Vagina (tissue), 2 donors: ENCODE results near the gene GPR156. TPM values are rescaled to one million over a fixed set of nuclear protein-coding genes. Genes with fewer than 3 reads are reported as not detected.

Experiments
- DNase-seq, 2 donors: peaks; one replicate each; pipeline ENCODE4 v3.0.0-alpha.2; 2017; ENCODE audit errors: extremely low spot score in 2 of 2
- H3K27ac ChIP-seq: fragments of 200-600 bp; sonication (generic); one replicate; pipeline ENCODE4 v1.5.1; 2019
- H3K27me3 ChIP-seq: fragments of 200-600 bp; sonication (generic); one replicate; pipeline ENCODE4 v1.5.1; 2019
- H3K36me3 ChIP-seq, 2 donors: fragments of 200-600 bp; sonication (generic); one replicate each; pipeline ENCODE4 v1.5.1; 2017 to 2019
- H3K4me1 ChIP-seq: fragments of 200-600 bp; sonication (generic); one replicate; pipeline ENCODE4 v1.5.1; 2019
- H3K4me3 ChIP-seq, 2 donors: fragments of 200-600 bp; sonication (generic); 1 replicate in 1 of 2; 2 replicates in 1 of 2; pipeline ENCODE4 v1.5.1; 2016 to 2019
- H3K9me3 ChIP-seq: fragments of 200-600 bp; sonication (generic); one replicate; pipeline ENCODE4 v1.5.1; 2019
- POLR2A ChIP-seq, 2 donors: fragments of 450-650 bp; IDR thresholded peaks; one replicate each; pipeline ENCODE4 v1.6.1; 2017; ENCODE audit warnings: antibody characterized with exemption in 2 of 2, mild to moderate bottlenecking in 2 of 2, moderate library complexity in 2 of 2
- POLR2AphosphoS5 ChIP-seq, 2 donors: sonication (generic); formaldehyde crosslinking; IDR thresholded peaks; one replicate each; pipeline ENCODE4 v1.9.0; 2017; ENCODE audit warnings: antibody characterized with exemption in 2 of 2, mild to moderate bottlenecking in 2 of 2, low read depth in 1 of 2; ENCODE audit not compliant: insufficient read depth in 1 of 2
- intact Hi-C: fragments of 100-400 bp; cut with DNase I; formaldehyde crosslinking; loops from one replicate; pipeline ENCODE4 v1.15.1; 2023
- total RNA-seq: library from RNA; depleted of rRNA; stranded (reverse); fragments of >200 nt; gene quantifications from one replicate; pipeline ENCODE4 v1.2.3, GENCODE V29; 2016
- TF ChIP-seq, protein P1 (sequence below), 3 experiments: fragments of 450-650 bp in 2 of 3; fragments of 200-600 bp in 1 of 3; sonication (generic) in 1 of 3; IDR thresholded peaks; one replicate each; pipeline ENCODE4 v1.5.1; 2017 to 2019; ENCODE audit warnings: antibody characterized with exemption in 3 of 3, mild to moderate bottlenecking in 2 of 3, moderate library complexity in 2 of 3

The GPR156 gene
- total RNA-seq, 1 donor from 2014 or later = not detected

DNA sequence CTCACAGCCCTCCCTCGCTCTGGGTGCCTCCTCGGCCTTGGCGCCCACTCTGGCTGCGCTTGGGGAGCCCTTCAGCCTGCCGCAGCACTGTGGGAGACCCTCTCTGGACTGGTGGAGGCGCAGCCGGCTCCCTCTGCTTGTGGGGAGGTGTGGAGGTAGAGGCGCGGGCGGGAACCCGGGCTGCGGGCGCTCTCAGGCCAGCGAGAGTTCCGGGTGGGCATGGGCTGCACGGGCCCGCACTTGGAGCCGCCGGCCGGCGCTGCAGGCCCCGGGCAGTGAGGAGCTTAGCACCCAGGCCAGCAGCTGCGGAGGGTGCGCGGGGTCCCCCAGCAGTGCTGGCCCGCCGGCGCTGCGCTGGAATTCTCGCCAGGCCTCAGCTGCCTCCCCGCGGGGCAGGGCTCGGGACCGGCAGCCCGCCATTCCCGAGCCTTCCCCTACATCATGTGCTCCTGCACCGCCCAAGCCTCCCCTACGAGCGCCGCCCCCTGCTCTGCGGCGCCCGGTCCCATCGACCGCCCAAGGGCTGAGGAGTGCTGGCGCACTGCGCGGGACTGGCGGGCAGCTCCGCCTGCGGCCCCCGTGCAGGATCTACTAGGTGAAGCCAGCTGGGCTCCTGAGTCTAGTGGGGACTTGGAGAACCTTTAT lies 144.8 kb downstream of the GPR156 start:
- peaks cover under 1% of the 10 kb centered on the region for H3K4me1 ChIP-seq
- H3K27ac ChIP-seq = no peak overlapping the region
- no peaks in the 10 kb centered on the region for H3K36me3 ChIP-seq
- no peak for DNase-seq
- TF ChIP-seq POLR2AphosphoS5 (IDR thresholded peaks at IDR 0.05; ENCODE audit: insufficient read depth in 1 of 2, low read depth in 1 of 2) (no peak), POLR2A (IDR thresholded peaks at IDR 0.05) (no peak)
- TF ChIP-seq, protein P1, sequence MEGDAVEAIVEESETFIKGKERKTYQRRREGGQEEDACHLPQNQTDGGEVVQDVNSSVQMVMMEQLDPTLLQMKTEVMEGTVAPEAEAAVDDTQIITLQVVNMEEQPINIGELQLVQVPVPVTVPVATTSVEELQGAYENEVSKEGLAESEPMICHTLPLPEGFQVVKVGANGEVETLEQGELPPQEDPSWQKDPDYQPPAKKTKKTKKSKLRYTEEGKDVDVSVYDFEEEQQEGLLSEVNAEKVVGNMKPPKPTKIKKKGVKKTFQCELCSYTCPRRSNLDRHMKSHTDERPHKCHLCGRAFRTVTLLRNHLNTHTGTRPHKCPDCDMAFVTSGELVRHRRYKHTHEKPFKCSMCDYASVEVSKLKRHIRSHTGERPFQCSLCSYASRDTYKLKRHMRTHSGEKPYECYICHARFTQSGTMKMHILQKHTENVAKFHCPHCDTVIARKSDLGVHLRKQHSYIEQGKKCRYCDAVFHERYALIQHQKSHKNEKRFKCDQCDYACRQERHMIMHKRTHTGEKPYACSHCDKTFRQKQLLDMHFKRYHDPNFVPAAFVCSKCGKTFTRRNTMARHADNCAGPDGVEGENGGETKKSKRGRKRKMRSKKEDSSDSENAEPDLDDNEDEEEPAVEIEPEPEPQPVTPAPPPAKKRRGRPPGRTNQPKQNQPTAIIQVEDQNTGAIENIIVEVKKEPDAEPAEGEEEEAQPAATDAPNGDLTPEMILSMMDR (IDR thresholded peaks at IDR 0.05) = no peak
- H3K9me3 ChIP-seq = no peaks in the 10 kb centered on the region
- intact Hi-C loops = no loop called here
- H3K27me3 ChIP-seq = no peaks in the 10 kb centered on the region
- H3K4me3 ChIP-seq = no peak overlapping the region

- DNase-seq = no peak
- H3K4me3 ChIP-seq = no peak overlapping the region
- H3K27ac ChIP-seq = no peak overlapping the region
- no peaks in the 10 kb centered on the region for H3K27me3 ChIP-seq
- intact Hi-C loops = no loop called here
- H3K36me3 ChIP-seq = no peaks in the 10 kb centered on the region
- TF ChIP-seq POLR2A (IDR thresholded peaks at IDR 0.05) = no peak
- TF ChIP-seq POLR2AphosphoS5 (IDR thresholded peaks at IDR 0.05; ENCODE audit: insufficient read depth in 1 of 2, low read depth in 1 of 2) = no peak
- TF ChIP-seq, protein P1 (IDR thresholded peaks at IDR 0.05) = no peak
- H3K4me1 ChIP-seq = no peaks in the 10 kb centered on the region
- no peaks in the 10 kb centered on the region for H3K9me3 ChIP-seq
Measured at GRCh38 chr3:120139140-120139539, 145.9 kb downstream of the GPR156 start.

DNA sequence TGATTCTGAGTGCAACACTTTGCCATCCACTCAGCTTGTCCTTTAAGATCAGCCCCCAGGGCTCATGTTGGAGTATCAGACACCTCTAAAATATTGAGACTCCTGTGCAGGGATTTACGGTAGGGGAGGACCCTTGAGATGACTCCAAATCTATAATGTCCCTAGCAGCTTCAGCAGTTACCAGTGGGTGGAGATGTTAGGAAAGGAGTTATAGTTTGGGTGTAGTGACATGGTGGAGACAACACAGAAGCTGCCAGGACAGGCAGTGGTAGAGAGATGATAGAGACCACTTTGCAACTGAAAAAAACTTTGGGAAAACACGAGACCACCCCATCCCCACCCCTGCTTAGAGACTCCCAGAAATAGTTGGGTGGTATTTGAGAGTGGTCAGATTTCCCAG lies 147.5 kb downstream of the GPR156 start:
- Histone ChIP-seq H3K27ac (no peak overlapping the region), H3K4me3 (no peak overlapping the region), H3K36me3 (no peaks in the 10 kb centered on the region), H3K9me3 (no peaks in the 10 kb centered on the region), H3K27me3 (no peaks in the 10 kb centered on the region), H3K4me1 (no peaks in the 10 kb centered on the region)
- DNase-seq = no peak
- intact Hi-C loops = no loop called here
- TF ChIP-seq POLR2A (IDR thresholded peaks at IDR 0.05) (no peak), POLR2AphosphoS5 (IDR thresholded peaks at IDR 0.05; ENCODE audit: insufficient read depth in 1 of 2, low read depth in 1 of 2) (no peak)
- TF ChIP-seq, protein P1 (IDR thresholded peaks at IDR 0.05) = no peak

DNA sequence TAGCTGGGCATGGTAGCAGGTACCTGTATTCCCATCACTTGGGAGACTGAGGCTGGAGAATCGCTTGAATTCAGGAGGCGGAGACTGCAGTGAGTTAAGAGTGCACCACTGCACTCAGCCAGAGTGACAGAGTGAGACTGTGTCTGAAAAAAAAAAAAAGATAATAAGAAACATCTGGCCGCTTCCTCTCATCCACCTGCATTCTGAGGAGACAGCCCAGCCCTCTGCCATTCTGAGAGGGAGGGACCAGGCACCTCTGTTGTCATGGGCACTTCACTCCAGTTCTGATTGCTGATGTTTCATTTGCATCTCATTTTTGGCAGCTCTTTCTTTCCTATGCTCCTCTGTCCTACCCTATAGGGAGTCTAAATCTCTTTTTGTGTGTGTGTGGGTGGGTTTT lies 154.4 kb downstream of the GPR156 start:
- Histone ChIP-seq H3K27ac (no peak overlapping the region), H3K27me3 (no peaks in the 10 kb centered on the region), H3K36me3 (no peaks in the 10 kb centered on the region), H3K9me3 (no peaks in the 10 kb centered on the region), H3K4me1 (no peaks in the 10 kb centered on the region), H3K4me3 (no peak overlapping the region)
- intact Hi-C loops = no loop called here
- no peak for DNase-seq
- TF ChIP-seq, protein P1 (IDR thresholded peaks at IDR 0.05) = no peak
- TF ChIP-seq POLR2AphosphoS5 (IDR thresholded peaks at IDR 0.05; ENCODE audit: insufficient read depth in 1 of 2, low read depth in 1 of 2) = no peak

DNA sequence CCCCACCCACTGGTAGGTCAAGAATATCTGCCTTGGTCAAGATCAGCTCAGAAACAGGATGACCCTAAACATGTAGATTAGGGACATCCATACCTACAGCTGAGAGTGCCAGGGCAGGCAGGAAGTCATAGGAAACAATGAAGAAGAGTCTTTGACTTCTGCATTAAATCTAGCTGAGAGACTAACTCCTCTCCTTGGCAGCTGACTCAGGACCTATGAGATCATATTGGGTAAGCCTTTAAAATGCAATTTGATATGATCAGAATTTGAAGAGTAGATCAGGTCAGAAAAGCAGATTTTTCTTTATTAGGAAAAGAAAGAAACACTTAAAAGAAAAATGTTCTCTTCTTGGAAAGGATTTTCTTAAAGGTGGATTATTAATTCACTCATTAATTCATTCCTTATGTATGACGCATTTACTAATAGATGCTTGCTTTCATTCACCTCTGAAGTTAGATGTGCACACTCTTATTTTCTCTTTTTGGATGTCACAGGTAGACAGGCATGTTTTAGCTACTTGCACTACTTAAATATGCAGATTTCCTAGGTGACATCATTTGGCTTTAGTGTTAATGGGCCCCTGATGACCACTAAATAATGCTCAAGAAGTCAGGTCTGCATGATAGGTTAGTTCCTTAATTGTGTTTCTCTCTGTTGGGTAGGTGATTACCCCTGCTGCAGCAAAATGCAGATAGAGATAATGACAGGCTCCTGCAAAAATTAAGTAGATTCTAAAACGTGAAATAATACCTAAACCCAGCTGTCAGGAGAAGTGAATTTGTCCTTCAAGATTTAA lies 155.1 kb downstream of the GPR156 start:
- DNase-seq = no peak
- Histone ChIP-seq H3K4me3 (no peak overlapping the region), H3K4me1 (no peaks in the 10 kb centered on the region), H3K9me3 (no peaks in the 10 kb centered on the region), H3K36me3 (no peaks in the 10 kb centered on the region), H3K27ac (no peak overlapping the region), H3K27me3 (no peaks in the 10 kb centered on the region)
- TF ChIP-seq, protein P1 (IDR thresholded peaks at IDR 0.05) = no peak
- no peak for TF ChIP-seq POLR2AphosphoS5 (IDR thresholded peaks at IDR 0.05; ENCODE audit: insufficient read depth in 1 of 2, low read depth in 1 of 2)
- no peak for TF ChIP-seq POLR2A (IDR thresholded peaks at IDR 0.05)
- intact Hi-C loops = no loop called here
